Muscle layer of colon (tissue), 2 donors: ENCODE measurements around the gene CCDC138.

Source experiments
- H3K27ac ChIP-seq: one replicate; pipeline ENCODE4 v1.7.0; 2013; ENCODE audit warnings: low read depth, mild to moderate bottlenecking, low read length, moderate library complexity
- H3K27me3 ChIP-seq, 2 donors: one replicate each; pipeline ENCODE4 v1.7.0; 2013; ENCODE audit warnings: low read length in 2 of 2, mild to moderate bottlenecking in 2 of 2; ENCODE audit not compliant: insufficient read depth in 2 of 2, control insufficient read depth in 1 of 2
- H3K36me3 ChIP-seq: one replicate; pipeline ENCODE4 v1.7.0; 2013; ENCODE audit warnings: mild to moderate bottlenecking, low read length; ENCODE audit not compliant: insufficient read depth
- H3K4me1 ChIP-seq: one replicate; pipeline ENCODE4 v1.7.0; 2013; ENCODE audit warnings: mild to moderate bottlenecking, low read length; ENCODE audit not compliant: insufficient read depth
- H3K4me3 ChIP-seq, 2 donors: one replicate each; pipeline ENCODE4 v1.7.0; 2013; ENCODE audit warnings: low read length in 2 of 2, low read depth in 1 of 2, mild to moderate bottlenecking in 1 of 2, moderate library complexity in 1 of 2
- H3K9ac ChIP-seq: one replicate; pipeline ENCODE4 v1.7.0; 2013; ENCODE audit warnings: low read length
- H3K9me3 ChIP-seq: one replicate; pipeline ENCODE4 v1.7.0; 2013; ENCODE audit warnings: mild to moderate bottlenecking, low read length
- donor health status: abdominal sarcoma.
- donor health status: Adenocarcinoma of cecum.

CCDC138 gene

DNA sequence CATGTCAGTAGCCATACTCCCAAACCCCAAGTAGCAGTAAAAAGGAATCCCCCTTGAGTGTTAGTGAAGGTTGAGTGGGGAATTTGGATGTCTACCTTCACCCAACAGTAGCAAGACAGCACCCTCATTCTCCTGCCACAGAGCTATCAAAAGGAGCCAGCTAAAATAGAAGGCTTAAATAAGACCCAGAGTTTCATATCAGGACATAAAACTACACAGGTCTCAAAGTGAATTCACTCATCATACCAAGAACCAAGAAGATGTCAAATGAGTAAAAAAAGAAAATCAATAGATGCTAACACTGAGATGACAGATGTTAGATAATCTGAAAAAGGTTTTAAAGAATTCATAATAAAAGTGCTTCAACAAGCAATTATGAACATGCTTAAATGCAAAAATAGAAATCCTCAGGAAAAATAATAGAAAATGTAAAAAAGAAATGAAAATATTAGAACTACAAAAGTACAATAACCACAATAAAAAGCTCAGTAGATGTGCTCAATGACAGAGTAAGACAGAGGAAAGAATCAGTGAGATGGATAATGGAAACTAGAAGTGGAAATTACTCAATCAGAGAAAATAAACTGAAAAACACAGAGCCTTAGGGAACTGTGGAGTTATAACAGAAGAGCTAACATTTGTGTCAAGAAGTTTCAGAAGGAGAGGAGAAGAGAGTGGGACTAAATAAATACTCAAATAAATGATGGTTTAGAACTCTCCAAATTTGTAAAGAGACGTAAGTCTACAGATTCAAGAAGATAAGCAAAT is 111.9 kb downstream of the CCDC138 start:
- Histone ChIP-seq H3K36me3 (no peaks in the 10 kb centered on the region), H3K9me3 (no peaks in the 10 kb centered on the region), H3K9ac (no peak overlapping the region), H3K27me3 (no peaks in the 10 kb centered on the region), H3K4me3 (no peak overlapping the region), H3K4me1 (peaks cover 8% of the 10 kb centered on the region), H3K27ac (no peak overlapping the region)

GRCh38 chr2:108904680-108905079 is 118.1 kb downstream of the CCDC138 start:
- H3K27me3 ChIP-seq: no peaks in the 10 kb centered on the region
- H3K4me3 ChIP-seq: no peak overlapping the region
- H3K9ac ChIP-seq: no peak overlapping the region
- H3K4me1 ChIP-seq: peaks cover 4% of the 10 kb centered on the region
- no peaks in the 10 kb centered on the region for H3K36me3 ChIP-seq
- no peak overlapping the region for H3K27ac ChIP-seq
- no peaks in the 10 kb centered on the region for H3K9me3 ChIP-seq

GRCh38 chr2:108905176-108905575 is 118.6 kb downstream of the CCDC138 start:
- H3K27me3 ChIP-seq: no peaks in the 10 kb centered on the region
- no peaks in the 10 kb centered on the region for H3K9me3 ChIP-seq
- peaks cover 4% of the 10 kb centered on the region for H3K4me1 ChIP-seq
- no peak overlapping the region for H3K4me3 ChIP-seq
- no peaks in the 10 kb centered on the region for H3K36me3 ChIP-seq
- no peak overlapping the region for H3K9ac ChIP-seq
- H3K27ac ChIP-seq: no peak overlapping the region

DNA sequence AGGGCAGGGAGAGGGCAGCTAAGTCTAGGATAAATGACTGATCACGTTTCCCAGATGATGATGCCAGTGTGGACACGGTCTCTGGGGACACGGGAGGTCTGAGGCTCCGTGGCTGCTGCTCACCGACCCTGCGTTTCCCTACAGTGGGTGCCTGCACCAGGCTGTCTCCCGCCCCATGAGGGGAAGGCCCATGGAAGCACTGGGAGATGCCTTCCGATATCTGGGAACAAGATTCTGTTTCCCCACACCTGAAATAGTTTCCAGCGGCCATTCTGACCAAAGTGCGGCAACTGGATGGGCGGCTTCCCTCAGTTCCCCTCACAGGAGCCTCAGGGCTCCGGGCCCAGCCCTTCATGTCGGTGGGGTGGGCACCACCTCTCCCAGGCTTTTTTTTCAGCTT is 119.3 kb downstream of the CCDC138 start:
- Histone ChIP-seq H3K9ac (no peak overlapping the region), H3K36me3 (no peaks in the 10 kb centered on the region), H3K4me3 (no peak overlapping the region), H3K4me1 (peaks cover 4% of the 10 kb centered on the region), H3K9me3 (no peaks in the 10 kb centered on the region), H3K27me3 (no peaks in the 10 kb centered on the region), H3K27ac (no peak overlapping the region)

DNA sequence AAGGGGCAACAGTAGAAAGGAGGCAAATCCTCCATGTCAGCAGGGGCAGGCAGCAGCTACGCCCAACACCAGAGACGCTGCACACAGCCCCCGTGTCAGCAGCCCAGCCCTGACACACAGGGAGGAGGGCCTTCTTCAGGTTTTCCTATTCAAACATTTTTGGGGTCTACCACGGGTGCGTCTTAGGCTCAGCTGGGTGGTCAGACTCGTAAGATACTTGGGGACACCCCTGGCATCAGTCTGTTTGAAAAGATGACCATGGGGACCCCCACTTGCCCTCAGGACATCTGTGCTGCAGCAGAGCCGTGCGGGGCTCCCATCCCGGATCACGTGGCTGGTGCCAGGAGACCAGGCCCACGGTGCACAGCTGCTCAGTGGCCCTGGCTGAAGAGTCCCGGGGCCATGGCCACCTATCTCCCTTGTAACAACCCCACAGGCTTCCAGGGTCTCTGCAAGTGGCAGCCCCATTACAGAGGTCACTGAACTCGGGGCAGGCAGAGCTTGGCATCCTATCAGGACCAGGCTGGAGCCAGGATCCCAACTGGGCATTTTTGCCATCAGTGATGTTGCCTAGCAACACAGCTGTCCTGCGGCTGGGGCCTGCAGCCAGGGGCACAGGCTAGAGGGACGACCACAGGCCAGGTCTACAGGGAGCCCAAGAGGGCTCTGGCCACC is 120.0 kb downstream of the CCDC138 start:
- no peak overlapping the region for H3K9ac ChIP-seq
- H3K27me3 ChIP-seq: no peaks in the 10 kb centered on the region
- H3K4me1 ChIP-seq: peaks cover 4% of the 10 kb centered on the region
- no peak overlapping the region for H3K4me3 ChIP-seq
- H3K36me3 ChIP-seq: no peaks in the 10 kb centered on the region
- no peak overlapping the region for H3K27ac ChIP-seq
- no peaks in the 10 kb centered on the region for H3K9me3 ChIP-seq

DNA sequence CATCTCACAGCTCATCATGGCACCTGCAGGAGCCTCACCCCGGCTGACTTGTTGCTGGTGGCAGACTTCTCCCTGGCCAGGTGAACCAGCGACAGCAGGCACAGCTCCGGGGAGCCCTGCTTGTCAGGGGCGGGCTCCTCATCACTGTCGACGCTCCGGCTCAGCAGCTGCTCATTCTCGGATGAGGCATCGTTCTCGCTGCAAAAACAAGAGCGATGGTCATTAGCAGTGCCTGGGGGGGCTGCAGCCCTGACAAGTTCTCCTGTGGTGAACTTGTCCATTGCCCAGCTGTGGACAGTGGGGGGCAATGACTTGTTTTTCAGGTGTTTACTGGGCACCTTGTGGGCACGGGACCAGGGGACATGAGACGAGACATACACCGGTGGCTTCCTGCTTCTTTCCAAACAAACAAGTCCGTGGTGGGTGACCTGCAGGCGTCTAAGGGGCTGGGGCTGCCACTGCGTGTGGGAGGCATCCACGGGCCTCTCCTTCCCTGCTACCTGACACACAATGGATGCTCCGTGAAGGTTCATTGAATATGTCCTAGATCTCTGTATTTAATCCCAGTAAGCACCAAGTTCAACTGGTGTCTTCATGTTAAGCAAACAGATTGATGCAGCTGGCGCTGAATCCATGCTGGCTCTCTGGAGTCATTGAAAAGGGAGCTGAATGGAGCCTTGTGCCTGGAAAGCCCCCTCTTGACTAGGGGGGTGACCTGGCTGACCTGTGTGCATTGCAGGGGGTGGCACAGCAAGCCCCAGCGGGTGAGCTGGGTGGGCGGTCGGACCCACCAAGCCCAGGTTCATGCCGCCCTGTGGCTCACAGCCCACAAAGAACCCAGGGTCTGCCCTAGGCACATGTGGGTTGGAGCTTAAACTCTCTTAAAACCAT is 121.5 kb downstream of the CCDC138 start:
- Histone ChIP-seq H3K4me1 (peaks cover 4% of the 10 kb centered on the region), H3K27ac (no peak overlapping the region), H3K36me3 (no peaks in the 10 kb centered on the region), H3K27me3 (no peaks in the 10 kb centered on the region), H3K4me3 (no peak overlapping the region), H3K9me3 (no peaks in the 10 kb centered on the region), H3K9ac (no peak overlapping the region)

GRCh38 chr2:108908713-108909070 is 122.1 kb downstream of the CCDC138 start:
- no peaks in the 10 kb centered on the region for H3K9me3 ChIP-seq
- no peak overlapping the region for H3K9ac ChIP-seq
- no peak overlapping the region for H3K27ac ChIP-seq
- H3K4me1 ChIP-seq: peaks cover 4% of the 10 kb centered on the region
- H3K4me3 ChIP-seq: no peak overlapping the region
- H3K36me3 ChIP-seq: no peaks in the 10 kb centered on the region
- no peaks in the 10 kb centered on the region for H3K27me3 ChIP-seq

DNA sequence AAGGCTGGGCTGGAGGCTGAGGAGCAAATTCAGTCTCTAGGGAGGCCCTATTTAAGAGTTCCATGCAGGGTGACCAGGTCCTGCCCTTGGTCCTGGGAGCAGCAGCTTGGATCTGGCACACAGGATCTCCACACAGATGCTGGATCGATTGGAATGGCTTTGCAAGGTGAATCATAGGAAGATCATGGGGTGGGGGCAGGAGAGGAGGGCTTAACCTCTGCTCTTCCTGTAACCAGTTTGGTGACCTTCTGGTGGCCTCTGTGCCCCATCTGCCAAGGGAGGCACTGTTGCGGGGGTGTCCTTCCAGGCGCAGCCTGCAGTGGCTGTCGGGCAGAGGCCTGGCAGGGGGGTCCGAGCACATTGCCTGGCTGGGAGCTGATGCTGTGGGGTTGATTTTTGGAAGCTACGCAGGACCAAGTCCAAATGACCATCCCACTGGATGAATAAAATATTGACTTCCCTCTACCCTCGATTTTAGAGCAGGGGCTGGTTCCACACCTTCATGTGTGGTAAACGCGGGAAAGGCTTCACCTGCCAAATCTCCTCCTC is 122.8 kb downstream of the CCDC138 start:
- Histone ChIP-seq H3K4me3 (no peak overlapping the region), H3K9ac (no peak overlapping the region), H3K4me1 (peaks cover 4% of the 10 kb centered on the region)

GRCh38 chr2:108910011-108910431 is 123.5 kb downstream of the CCDC138 start:
- Histone ChIP-seq H3K4me3 (no peak overlapping the region), H3K4me1 (peaks cover 4% of the 10 kb centered on the region), H3K9ac (no peak overlapping the region), H3K27me3 (no peaks in the 10 kb centered on the region), H3K9me3 (no peaks in the 10 kb centered on the region), H3K27ac (no peak overlapping the region), H3K36me3 (no peaks in the 10 kb centered on the region)

More for the DNA sequence above, 122.8 kb downstream of the CCDC138 start:
- no peaks in the 10 kb centered on the region for H3K36me3 ChIP-seq
- H3K27me3 ChIP-seq: no peaks in the 10 kb centered on the region
- H3K9me3 ChIP-seq: no peaks in the 10 kb centered on the region
- no peak overlapping the region for H3K27ac ChIP-seq

- no peaks in the 10 kb centered on the region for H3K36me3 ChIP-seq
- no peak overlapping the region for H3K27ac ChIP-seq
- no peak overlapping the region for H3K4me3 ChIP-seq
- H3K27me3 ChIP-seq: no peaks in the 10 kb centered on the region
- no peaks in the 10 kb centered on the region for H3K9me3 ChIP-seq
- H3K4me1 ChIP-seq: peaks cover under 1% of the 10 kb centered on the region
- H3K9ac ChIP-seq: no peak overlapping the region
Measured at GRCh38 chr2:108910541-108911396, 124.2 kb downstream of the CCDC138 start.
